ENCODE data around the gene HNF1A.

HNF1A gene

DNA sequence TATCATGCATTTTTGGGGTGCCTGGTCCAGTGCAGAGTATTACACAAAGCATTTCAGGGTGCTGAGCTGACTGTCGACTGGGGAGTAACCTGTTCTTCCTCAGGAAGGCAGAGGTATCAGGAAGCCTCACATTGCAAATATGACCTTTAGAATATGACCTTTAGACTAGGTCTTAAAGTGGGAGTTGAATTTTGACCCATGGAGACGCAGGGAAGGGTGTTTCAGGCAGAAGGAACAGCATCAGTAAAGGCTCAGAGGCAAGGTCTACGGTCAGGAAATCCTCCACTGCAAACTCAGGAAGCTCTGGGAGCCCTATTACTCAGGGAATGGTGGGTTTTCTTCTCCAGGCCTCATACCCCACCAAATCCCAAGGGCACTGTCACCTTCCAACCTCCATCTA is 11.3 kb downstream of the HNF1A start:
- DNase-seq = no peak

DNA sequence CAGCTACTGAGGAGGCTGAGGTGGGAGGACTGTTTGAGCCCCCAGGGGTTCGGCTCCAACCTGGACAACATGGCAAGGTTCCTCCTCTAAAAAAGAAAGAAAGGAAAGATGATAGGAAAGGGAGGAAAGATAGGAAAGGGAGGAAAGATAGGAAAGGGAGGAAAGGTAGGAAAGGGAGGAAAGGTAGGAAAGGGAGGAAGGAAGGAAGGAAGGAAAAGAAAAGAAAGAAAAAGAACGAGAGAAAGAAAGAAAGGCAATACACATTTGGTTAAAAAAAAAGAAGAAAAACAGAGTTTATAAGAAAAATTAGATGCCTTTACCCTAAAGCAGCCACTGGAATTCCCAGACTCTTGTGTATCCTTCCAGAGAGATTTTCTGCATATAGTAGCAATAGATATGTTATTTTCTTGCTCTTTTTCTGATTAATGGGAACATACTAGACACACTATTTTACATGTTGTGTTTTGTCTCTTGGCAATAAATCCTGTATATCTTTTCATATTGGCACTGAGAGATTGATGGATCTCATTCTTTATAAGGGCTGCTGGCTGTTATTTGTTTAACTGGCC is 12.2 kb downstream of the HNF1A start:
- no peak for DNase-seq

DNA sequence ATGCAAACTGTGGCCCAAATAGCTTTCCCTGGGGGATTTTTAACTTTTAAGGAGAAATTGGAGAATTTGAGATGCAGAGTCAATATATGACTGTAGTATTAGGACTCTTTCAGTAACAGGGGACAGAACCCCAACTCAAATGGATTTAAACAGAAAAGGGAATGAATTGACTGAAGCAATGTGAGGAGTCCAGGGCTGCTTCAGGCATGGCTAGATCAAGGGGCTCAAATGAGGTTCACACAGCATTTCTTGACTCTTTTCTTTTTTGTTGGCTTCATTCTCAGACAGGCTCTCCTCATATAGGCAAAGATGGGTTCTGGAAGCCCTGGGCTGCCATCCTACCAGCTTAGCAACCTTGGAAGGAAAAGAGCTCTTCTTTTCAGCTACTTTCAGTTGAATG is 13.6 kb downstream of the HNF1A start:
- no peak for DNase-seq

DNA sequence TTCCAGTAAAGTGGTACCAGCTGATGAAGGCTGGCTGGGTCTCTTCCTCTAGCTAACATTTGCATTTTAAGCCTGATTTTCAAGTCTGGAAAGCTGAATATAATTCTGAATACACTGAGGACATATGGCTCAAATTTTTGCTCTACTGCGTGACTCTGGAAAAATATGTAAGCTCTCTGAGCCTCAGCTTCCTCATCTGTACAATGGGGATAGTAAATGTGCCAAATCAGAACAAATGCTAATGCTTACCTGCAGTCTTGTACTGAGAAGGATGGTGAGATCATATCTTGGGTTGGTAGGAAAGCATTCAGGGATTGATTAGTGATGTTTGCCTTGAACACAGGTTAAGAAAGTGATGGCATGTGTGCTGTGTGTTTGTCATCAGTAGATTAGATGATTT is 14.6 kb downstream of the HNF1A start:
- no peak for DNase-seq

DNA sequence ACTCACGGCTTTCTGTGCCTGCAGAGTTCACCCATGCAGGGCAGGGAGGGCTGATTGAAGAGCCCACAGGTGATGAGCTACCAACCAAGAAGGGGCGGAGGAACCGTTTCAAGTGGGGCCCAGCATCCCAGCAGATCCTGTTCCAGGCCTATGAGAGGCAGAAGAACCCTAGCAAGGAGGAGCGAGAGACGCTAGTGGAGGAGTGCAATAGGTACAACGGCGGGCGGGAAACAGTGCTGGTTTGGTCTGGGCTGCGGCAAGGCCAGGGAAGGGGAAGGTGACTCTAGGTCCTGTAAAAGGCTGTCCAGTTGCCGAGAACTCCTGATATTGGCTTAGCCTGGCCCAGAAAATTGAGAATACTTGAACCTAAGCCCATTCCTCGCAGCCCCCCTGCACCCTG is 15.2 kb downstream of the HNF1A start:
- no peak for DNase-seq

DNA sequence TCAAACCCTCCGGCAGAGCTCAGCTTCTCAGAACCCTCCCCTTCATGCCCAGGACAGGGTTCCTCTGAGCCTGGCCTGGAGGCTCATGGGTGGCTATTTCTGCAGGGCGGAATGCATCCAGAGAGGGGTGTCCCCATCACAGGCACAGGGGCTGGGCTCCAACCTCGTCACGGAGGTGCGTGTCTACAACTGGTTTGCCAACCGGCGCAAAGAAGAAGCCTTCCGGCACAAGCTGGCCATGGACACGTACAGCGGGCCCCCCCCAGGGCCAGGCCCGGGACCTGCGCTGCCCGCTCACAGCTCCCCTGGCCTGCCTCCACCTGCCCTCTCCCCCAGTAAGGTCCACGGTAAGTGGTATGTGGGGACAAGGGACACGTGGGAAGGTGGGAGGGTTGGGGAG is 15.7 kb downstream of the HNF1A start:
- no peak for DNase-seq

DNA sequence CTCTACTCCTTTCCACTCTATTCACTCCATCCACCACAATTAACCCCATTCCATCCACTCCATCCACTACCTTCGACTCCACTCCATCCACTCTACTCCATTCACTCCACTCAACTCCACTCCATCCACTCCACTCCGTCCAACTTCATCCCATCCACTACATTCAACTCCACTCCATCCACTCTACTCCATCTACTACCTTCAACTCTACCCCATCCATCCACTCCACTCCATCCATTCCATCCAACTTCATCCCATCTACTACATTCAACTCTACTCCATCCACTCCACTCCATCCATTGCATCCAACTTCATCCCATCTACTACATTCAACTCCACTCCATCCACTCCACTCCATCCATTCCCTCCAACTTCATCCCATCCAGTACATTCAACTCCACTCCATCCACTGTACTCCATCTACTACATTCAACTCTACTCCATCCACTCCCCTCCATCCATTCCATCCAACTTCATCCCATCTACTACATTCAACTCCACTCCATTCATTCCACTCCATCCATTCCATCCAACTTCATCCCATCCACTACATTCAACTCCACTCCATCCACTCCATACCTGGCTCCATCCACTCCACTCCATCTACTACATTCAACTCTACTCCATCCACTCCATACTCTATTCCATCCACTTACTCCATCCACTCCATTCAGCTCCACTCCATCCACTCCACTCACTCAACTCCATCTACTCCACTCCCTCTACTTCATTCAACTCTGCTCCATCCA is 16.4 kb downstream of the HNF1A start:
- DNase-seq = no peak

DNA sequence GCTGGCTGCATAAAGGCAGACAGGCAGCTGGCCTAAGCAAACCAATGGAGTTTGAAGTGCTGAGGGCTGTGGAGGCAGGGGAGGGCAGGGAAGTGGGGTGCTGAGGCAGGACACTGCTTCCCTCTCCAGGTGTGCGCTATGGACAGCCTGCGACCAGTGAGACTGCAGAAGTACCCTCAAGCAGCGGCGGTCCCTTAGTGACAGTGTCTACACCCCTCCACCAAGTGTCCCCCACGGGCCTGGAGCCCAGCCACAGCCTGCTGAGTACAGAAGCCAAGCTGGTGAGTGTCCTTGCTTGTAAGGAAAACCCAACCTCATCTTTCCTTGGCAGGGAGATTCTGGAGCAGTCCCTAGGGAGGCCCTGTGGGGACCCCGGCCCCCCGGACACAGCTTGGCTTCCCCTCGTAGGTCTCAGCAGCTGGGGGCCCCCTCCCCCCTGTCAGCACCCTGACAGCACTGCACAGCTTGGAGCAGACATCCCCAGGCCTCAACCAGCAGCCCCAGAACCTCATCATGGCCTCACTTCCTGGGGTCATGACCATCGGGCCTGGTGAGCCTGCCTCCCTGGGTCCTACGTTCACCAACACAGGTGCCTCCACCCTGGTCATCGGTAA is 17.9 kb downstream of the HNF1A start:
- DNase-seq = no peak

DNA sequence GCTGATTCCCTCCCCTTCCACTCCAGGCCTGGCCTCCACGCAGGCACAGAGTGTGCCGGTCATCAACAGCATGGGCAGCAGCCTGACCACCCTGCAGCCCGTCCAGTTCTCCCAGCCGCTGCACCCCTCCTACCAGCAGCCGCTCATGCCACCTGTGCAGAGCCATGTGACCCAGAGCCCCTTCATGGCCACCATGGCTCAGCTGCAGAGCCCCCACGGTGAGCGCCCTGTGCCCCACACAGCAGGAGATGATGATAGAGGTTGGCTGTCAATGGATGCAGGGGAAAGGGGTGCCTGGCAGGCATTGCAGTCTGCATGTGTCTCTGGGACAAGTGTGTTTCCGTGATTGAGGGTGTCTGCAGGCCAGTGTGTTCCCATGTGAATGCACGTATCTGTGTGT is 19.1 kb downstream of the HNF1A start:
- no peak for DNase-seq

DNA sequence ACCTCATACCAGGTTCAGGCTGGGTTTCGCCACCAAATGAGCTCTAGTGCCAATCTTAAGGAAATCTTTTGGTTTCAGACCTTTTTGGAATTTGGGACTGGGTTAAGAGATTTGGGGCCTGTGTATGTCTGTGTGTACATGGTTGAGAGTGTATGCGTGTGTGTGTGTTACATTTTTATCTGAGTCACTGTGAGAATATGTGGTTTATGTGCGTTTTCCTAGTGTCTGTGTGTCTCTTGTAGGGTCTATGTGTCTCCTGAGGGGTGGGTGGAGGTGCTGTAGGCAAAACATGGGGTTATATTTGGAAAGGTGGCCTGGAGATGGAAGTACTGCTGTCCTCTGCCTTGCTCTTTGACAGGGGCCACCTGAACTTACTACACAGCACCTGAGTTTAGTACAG is 20.1 kb downstream of the HNF1A start:
- no peak for DNase-seq

DNA sequence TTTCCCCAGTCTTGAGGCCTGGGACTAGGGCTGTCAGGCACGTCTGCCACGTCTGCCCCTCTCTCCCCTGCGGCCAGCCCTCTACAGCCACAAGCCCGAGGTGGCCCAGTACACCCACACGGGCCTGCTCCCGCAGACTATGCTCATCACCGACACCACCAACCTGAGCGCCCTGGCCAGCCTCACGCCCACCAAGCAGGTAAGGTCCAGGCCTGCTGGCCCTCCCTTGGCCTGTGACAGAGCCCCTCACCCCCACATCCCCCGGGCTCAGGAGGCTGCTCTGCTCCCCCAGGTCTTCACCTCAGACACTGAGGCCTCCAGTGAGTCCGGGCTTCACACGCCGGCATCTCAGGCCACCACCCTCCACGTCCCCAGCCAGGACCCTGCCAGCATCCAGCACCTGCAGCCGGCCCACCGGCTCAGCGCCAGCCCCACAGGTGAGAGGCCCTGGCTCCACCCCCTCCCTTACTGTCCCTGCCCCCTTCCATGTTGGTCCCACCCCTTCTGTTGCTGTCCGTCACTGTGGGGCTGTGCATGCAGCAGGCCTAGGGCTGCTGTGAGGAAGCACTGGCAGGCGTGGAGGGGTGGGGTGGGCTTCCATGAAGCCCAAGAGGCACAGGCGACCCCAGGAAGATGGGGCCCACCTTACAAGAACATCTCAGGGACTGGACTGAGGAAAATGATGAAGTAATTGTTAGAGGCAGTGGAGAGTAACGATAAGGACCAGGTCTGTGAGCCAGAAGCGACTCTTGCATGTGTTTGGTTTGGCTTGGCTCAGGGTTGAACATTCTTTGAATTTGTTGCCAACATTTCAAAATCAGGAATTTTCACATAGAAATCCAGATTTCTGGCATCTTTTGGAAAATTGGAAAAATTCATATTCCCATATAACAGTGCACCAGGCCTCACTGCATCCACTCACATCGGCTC is 21.1 kb downstream of the HNF1A start:
- DNase-seq = no peak

DNA sequence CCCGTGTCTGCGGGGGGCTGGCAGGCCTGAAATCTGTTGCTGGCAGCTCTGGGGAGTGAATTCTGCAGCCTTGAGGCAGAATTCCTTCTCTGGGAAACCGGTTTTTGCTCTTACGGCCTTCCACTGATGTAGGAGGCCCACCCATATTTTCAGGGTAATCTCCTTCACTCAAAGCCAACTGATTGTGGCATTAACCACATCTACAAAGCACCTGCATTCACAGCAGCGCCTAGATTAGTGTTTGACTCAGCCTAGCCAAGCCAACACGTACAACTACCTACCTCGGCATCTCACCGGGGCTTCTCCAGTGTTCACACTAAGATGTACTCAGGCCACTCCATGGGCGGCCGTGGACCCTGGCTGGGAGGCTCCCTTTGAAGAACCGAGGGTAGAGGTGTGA is 22.2 kb downstream of the HNF1A start:
- no peak for DNase-seq

DNA sequence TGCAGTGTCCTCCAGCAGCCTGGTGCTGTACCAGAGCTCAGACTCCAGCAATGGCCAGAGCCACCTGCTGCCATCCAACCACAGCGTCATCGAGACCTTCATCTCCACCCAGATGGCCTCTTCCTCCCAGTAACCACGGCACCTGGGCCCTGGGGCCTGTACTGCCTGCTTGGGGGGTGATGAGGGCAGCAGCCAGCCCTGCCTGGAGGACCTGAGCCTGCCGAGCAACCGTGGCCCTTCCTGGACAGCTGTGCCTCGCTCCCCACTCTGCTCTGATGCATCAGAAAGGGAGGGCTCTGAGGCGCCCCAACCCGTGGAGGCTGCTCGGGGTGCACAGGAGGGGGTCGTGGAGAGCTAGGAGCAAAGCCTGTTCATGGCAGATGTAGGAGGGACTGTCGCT is 22.7 kb downstream of the HNF1A start:
- DNase-seq = no peak

DNA sequence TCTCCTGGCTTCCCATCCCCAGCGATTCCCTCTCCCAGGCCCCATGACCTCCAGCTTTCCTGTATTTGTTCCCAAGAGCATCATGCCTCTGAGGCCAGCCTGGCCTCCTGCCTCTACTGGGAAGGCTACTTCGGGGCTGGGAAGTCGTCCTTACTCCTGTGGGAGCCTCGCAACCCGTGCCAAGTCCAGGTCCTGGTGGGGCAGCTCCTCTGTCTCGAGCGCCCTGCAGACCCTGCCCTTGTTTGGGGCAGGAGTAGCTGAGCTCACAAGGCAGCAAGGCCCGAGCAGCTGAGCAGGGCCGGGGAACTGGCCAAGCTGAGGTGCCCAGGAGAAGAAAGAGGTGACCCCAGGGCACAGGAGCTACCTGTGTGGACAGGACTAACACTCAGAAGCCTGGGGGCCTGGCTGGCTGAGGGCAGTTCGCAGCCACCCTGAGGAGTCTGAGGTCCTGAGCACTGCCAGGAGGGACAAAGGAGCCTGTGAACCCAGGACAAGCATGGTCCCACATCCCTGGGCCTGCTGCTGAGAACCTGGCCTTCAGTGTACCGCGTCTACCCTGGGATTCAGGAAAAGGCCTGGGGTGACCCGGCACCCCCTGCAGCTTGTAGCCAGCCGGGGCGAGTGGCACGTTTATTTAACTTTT is 23.6 kb downstream of the HNF1A start:
- no peak for DNase-seq

DNA sequence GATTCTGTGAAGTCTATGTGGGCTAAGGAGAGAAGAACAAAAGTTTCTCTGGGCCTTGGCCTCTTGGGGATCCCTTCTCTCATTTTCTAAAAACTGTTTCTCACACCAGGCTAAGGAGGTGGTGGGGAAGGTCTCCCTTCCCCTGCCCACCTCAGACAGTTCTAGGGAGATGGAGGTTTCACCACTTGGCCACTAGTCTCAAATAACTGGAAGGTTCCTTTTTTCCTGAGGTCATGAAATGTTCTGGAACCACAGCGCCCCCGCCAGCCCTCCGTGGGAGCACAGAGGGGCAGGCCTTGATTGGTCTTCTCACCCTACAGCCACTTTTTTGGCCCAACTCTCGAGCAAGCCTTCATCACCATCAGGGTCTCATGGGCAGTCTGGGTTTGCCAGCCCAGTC is 25.3 kb downstream of the HNF1A start:
- DNase-seq = peak; percentile 30

DNA sequence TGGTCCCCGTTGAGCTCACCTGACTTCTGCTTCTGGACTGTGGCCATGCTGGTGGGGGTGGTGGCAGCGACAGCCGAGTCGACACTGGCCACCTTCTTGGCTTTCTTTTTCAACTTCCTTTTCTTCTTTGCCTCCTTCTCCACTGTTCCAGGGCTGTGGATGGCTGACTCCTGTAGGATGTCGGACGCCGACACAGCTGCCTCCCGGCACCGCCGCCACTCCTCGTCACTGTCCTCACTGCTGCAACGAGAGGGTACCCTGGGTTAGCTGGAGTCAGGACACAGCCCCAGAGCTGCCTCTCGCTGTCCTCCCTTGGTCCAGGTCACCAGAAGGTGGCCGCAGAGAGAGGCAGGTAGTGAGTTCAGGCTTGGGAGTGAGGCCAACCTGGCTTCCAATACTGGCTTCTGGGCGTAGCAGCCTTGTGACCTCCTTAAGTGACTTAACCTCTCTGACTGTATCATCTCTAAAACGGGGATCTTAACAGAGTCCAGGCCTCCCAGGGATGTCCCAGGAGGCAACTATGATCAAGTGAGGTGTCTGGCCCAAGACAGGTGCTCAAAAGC is 26.0 kb downstream of the HNF1A start:
- no peak for DNase-seq

DNA sequence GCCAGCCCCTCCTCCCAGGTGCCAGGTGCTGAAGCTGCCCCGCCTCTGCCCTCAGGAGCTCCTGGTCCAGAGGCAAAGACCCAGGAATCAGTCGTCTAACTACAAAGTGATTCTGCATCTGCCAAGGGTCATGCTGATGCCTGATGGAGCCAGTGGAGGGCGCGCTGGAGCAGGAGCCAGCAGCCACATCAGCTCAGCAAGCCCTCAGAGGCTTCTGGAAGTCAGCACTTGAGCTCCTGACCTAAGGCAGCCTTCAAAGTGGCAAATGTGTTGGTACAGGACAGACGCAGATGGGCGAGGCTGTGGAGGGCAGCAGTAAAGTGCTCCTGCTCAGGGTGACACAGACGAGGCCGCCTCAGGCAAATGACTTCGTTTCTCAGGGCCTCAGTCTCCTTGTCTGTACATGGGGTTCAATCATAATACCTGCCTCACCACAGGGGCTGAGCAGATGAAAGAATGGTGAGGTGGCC is 27.0 kb downstream of the HNF1A start:
- DNase-seq = peak; percentile 43

DNA sequence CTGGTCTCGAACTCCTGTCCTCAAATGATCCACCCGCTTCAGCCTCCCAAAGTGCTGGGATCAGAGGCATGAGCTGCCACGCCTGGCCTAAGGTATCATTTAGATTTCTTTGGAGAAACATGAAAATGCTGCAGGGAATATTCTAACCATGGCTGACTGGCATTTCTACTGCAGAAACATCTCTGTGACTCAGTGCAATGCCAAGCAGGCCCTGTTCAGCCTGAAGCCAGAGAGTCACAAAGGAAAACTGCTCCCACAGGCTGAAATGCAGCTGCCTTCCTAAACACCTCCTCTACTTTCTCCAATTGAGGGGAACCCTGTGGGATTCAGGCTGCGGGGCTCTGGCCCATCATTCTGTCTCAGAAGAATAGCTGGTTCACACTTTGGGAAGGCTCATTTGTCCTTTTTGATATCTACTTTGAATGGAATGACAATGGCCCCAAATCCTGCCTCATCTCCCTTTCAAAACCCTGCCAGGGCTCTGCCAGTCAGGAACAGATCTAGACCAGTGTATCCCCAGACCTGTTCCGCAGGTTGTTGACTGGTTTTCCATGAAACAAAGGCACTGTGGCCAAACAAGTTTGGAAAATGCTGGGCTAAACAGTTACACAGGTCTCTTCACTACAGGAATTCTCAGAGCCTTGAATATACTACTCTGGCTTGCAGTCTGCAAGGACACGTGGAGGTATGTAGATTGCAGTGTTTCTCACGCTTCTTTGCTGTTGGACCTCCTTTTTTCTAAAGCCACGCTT is 30.2 kb downstream of the HNF1A start:
- DNase-seq = no peak

DNA sequence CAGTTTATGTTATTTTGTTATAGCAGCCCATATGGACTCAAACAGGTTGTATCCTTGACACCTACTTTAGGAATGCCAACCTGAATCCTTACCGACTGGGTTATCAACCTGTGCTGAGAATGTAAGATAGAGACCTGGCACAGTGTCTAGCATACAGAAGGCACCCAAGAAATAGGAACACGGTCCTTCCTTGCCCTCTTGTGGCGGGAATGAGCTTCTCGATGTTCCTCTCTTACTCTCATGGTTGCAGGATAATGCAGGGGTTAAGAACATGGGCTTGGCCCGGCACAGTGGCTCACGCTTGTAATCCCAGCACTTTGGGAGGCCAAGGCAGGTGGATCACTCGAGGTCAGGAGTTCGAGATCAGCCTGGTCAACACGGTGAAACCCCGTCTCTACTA is 31.4 kb downstream of the HNF1A start:
- DNase-seq = peak; percentile 30

DNA sequence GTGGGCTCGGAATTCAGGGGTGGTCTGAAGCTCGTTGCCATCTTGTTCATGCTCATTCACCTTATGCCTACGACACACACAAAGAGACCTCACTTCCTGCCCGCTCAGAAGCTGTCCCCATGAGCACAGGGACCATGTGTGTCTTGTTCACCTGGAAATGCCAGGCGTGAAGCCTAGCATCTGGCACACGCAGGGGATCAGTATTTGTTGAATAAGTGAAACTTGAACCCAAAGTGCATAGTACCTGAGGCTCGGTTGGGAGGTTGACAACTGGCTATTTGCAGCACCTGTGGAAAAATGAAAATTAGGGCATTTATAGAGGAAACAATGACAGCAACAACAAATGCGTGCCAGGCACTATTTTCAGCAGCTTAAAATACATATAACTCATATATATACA is 32.5 kb downstream of the HNF1A start:
- DNase-seq = no peak

DNA sequence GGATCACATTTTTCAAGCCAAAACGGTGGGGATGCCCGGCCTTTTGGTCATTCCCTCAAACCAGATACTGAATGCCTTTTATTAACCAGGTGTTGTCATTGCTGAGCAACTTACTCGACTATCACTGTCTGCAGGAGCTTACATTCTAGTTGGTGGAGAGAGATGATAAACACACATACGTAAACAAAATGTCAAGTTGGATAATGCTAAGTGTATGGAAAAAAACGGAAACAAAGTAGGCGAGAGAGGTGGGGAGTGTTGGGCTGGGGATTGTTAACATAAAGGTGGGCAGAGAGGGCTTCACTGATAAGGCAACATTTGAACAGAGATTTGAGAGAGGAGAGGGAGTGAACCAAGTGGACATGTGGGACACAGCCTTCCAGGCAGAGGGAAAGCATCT is 33.5 kb downstream of the HNF1A start:
- no peak for DNase-seq

DNA sequence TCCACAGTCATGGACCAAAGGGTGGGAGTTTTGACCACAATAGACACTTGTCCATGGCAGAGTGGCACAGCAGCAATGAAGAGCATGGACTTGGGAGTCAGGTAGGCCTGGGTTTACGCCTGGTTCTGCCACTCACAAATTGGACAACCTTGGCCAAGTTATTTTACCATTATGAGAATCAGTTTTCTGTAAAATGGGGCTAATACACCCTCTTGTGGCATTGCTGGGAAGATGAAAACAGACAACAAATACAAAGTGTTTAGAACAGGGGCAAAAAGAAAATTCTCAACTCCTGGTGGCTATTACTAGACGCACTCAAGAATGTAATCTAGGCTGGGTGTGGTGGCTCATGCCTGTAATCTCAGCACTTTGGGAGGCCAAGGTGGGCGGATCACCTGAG is 35.4 kb downstream of the HNF1A start:
- no peak for DNase-seq

Measured in MV-4-11 (cell line).